GM19438 (cell line): ENCODE measurements around the gene ZNF101.

Experiments
- ATAC-seq: cut with Tn5 transposase; IDR thresholded peaks from one replicate; pipeline ENCODE4 v1.9.1; 2021; ENCODE audit warnings: low read depth; ENCODE audit not compliant: unreplicated experiment

ZNF101 gene

GRCh38 chr19:19637523-19638251, 31.0 kb upstream of the ZNF101 start:
- ATAC-seq = no peak

- no peak for ATAC-seq
These were observed 26.0 kb upstream of the ZNF101 start for GRCh38 chr19:19642506-19643157.

- ATAC-seq = peak; percentile 76
These were observed 25.2 kb upstream of the ZNF101 start, which contains the start of gene GMIP for GRCh38 chr19:19643158-19644053. TSS of gene GMIP (minus strand) at chr19:19643657. CDS start at chr19:19643529, 128 bp downstream.

- ATAC-seq = no peak
These were observed 24.6 kb upstream of the ZNF101 start for GRCh38 chr19:19644054-19644388.

- no peak for ATAC-seq
These were observed 23.3 kb upstream of the ZNF101 start for GRCh38 chr19:19645233-19645870.

- no peak for ATAC-seq
These were observed 21.4 kb upstream of the ZNF101 start for GRCh38 chr19:19647037-19647835.

- ATAC-seq = no peak
These were observed 19.5 kb upstream of the ZNF101 start for GRCh38 chr19:19649155-19649554.

- ATAC-seq = no peak
These were observed 19.1 kb upstream of the ZNF101 start for GRCh38 chr19:19649580-19649995.

- no peak for ATAC-seq
These were observed 18.3 kb upstream of the ZNF101 start for GRCh38 chr19:19650331-19650730.

- ATAC-seq = no peak
These were observed 17.6 kb upstream of the ZNF101 start for GRCh38 chr19:19651076-19651475.

GRCh38 chr19:19652482-19653295, 15.9 kb upstream of the ZNF101 start:
- no peak for ATAC-seq

GRCh38 chr19:19653597-19654147, 15.0 kb upstream of the ZNF101 start:
- no peak for ATAC-seq

- ATAC-seq = no peak
These were observed 14.2 kb upstream of the ZNF101 start for GRCh38 chr19:19654441-19654840.

GRCh38 chr19:19655051-19655594, 13.5 kb upstream of the ZNF101 start:
- ATAC-seq = no peak

- no peak for ATAC-seq
These were observed 12.8 kb upstream of the ZNF101 start for GRCh38 chr19:19655641-19656343.

- ATAC-seq = no peak
These were observed 11.9 kb upstream of the ZNF101 start for GRCh38 chr19:19656451-19657396.

- ATAC-seq = no peak
These were observed 11.2 kb upstream of the ZNF101 start for GRCh38 chr19:19657397-19657783.
